GM23338 (cell line): ENCODE measurements around the gene LYSMD1. TPM values are rescaled to one million over a fixed set of nuclear protein-coding genes. Genes with fewer than 3 reads are reported as not detected.

ENCODE experiments used
- ATAC-seq: fragments of 200-7000 bp; cut with Tn5 transposase; 3 replicates; pipeline ENCODE4 v1.9.1; 2020
- DNase-seq: peaks from one replicate; pipeline ENCODE4 v3.0.0-alpha.2; 2015; ENCODE audit warnings: low spot score
- H2AFZ ChIP-seq: fragments of 200-600 bp; sonication (generic); 2 replicates; pipeline ENCODE4 v1.8.0; 2016; ENCODE audit warnings: antibody characterized with exemption, mild to moderate bottlenecking, moderate library complexity
- H3F3A ChIP-seq: fragments of 200-600 bp; sonication (generic); replicated peaks from 2 replicates; pipeline ENCODE4 v1.8.0; 2017; ENCODE audit warnings: antibody characterized with exemption, mixed run types, low read depth
- H3K27ac ChIP-seq: fragments of 200-600 bp; sonication (generic); 2 replicates; pipeline ENCODE4 v1.6.1; 2016; ENCODE audit warnings: low read depth
- H3K27me3 ChIP-seq: fragments of 200-600 bp; sonication (generic); 2 replicates; pipeline ENCODE4 v1.8.0; 2016; ENCODE audit warnings: mild to moderate bottlenecking, mixed run types, moderate library complexity; ENCODE audit not compliant: insufficient read depth
- H3K36me3 ChIP-seq: fragments of 200-600 bp; sonication (generic); 2 replicates; pipeline ENCODE4 v1.8.0; 2016; ENCODE audit warnings: mild to moderate bottlenecking; ENCODE audit not compliant: insufficient read depth
- H3K4me1 ChIP-seq: fragments of 200-600 bp; sonication (generic); 2 replicates; pipeline ENCODE4 v1.8.0; 2016; ENCODE audit warnings: mild to moderate bottlenecking, moderate library complexity; ENCODE audit not compliant: insufficient read depth
- H3K4me2 ChIP-seq: fragments of 200-600 bp; sonication (generic); 2 replicates; pipeline ENCODE4 v1.7.1; 2017; ENCODE audit warnings: mixed run types
- H3K4me3 ChIP-seq: fragments of 200-600 bp; sonication (generic); 2 replicates; pipeline ENCODE4 v1.6.1; 2016; ENCODE audit warnings: mixed run types
- H3K79me2 ChIP-seq: fragments of 200-600 bp; sonication (generic); replicated peaks from 2 replicates; pipeline ENCODE4 v1.8.0; 2017; ENCODE audit warnings: mild to moderate bottlenecking; ENCODE audit not compliant: insufficient read depth
- H3K9me2 ChIP-seq: fragments of 200-600 bp; sonication (generic); 2 replicates; pipeline ENCODE4 v1.8.0; 2017; ENCODE audit not compliant: insufficient read depth
- H4K20me1 ChIP-seq: fragments of 200-600 bp; sonication (generic); replicated peaks from 2 replicates; pipeline ENCODE4 v1.8.0; 2017; ENCODE audit warnings: mild to moderate bottlenecking; ENCODE audit not compliant: insufficient read depth
- H3K27ac Mint-ChIP-seq: 2 replicates; pipeline ENCODE4 v1.8.0; 2020; ENCODE audit warnings: inconsistent platforms, mild to moderate bottlenecking, moderate library complexity, mixed read lengths
- H3K27me3 Mint-ChIP-seq: 3 replicates; pipeline ENCODE4 v1.8.0; 2022; ENCODE audit warnings: low read depth, mild to moderate bottlenecking, moderate library complexity, mixed read lengths, inconsistent platforms; ENCODE audit not compliant: insufficient read depth, poor library complexity
- H3K36me3 Mint-ChIP-seq: 3 replicates; pipeline ENCODE4 v1.8.0; 2021; ENCODE audit warnings: low read depth, mild to moderate bottlenecking, inconsistent platforms, moderate library complexity, mixed read lengths
- H3K4me1 Mint-ChIP-seq: 3 replicates; pipeline ENCODE4 v1.8.0; 2020; ENCODE audit warnings: mild to moderate bottlenecking, inconsistent platforms, mixed read lengths
- H3K4me3 Mint-ChIP-seq: 3 replicates; pipeline ENCODE4 v1.8.0; 2021; ENCODE audit warnings: moderate library complexity, mild to moderate bottlenecking, inconsistent platforms, mixed read lengths
- H3K9me3 Mint-ChIP-seq: 3 replicates; pipeline ENCODE4 v1.8.0; 2020; ENCODE audit warnings: moderate library complexity, mild to moderate bottlenecking, inconsistent platforms, mixed read lengths
- CREB1 ChIP-seq: fragments of 250-450 bp; sonication (Bioruptor Pico); IDR thresholded peaks from 2 replicates; pipeline ENCODE4 v1.5.0; 2020; ENCODE audit warnings: low read depth, mild to moderate bottlenecking, moderate library complexity
- EZH2 ChIP-seq: fragments of 200-600 bp; sonication (generic); IDR thresholded peaks from one replicate; pipeline ENCODE4 v1.8.0; 2017; ENCODE audit warnings: antibody characterized with exemption, mild to moderate bottlenecking, low read depth; ENCODE audit not compliant: unreplicated experiment
- NANOG ChIP-seq: IDR thresholded peaks from 2 replicates; pipeline ENCODE4 v1.6.1; 2016; ENCODE audit warnings: antibody characterized with exemption, borderline replicate concordance
- REST ChIP-seq: IDR thresholded peaks from one replicate; pipeline ENCODE4 v1.6.1; 2018; ENCODE audit warnings: antibody characterized with exemption; ENCODE audit not compliant: unreplicated experiment
- STAT1 ChIP-seq: IDR thresholded peaks from one replicate; pipeline ENCODE4 v1.6.1; 2016; ENCODE audit warnings: antibody characterized with exemption; ENCODE audit not compliant: unreplicated experiment
- ZNF114 ChIP-seq: fragments of 250-450 bp; sonication (Bioruptor Pico); IDR thresholded peaks from 2 replicates; pipeline ENCODE4 v1.5.0; 2020; ENCODE audit warnings: mild to moderate bottlenecking, moderate library complexity
- ZNF331 ChIP-seq: fragments of 250-450 bp; sonication (Bioruptor Pico); IDR thresholded peaks from 2 replicates; pipeline ENCODE4 v1.5.0; 2020; ENCODE audit warnings: low read depth, mild to moderate bottlenecking, moderate library complexity
- ZNF462 ChIP-seq: fragments of 250-450 bp; sonication (Bioruptor Pico); IDR thresholded peaks from 2 replicates; pipeline ENCODE4 v1.5.0; 2020; ENCODE audit warnings: mild to moderate bottlenecking, moderate library complexity
- polyA plus RNA-seq: library from polyadenylated mRNA; unstranded; fragments of >200 nt; fragmentation: Nextera tagmentation; extraction: Ambion mirVana; gene quantifications from 2 replicates; pipeline ENCODE4 v1.2.1, GENCODE V29; 2016
- total RNA-seq: library from RNA; depleted of rRNA; stranded (reverse); fragments of >200 nt; shearing (Covaris generic); gene quantifications from 2 replicates; pipeline ENCODE4 v1.2.3, GENCODE V29; 2014
- TF ChIP-seq, protein P1 (sequence below): IDR thresholded peaks from 2 replicates; pipeline ENCODE4 v1.6.1; 2016; ENCODE audit warnings: antibody characterized with exemption

The LYSMD1 gene
- total and polyA plus RNA-seq, 2 experiments from 2014 or later = 3.6 to 6.4 TPM

DNA sequence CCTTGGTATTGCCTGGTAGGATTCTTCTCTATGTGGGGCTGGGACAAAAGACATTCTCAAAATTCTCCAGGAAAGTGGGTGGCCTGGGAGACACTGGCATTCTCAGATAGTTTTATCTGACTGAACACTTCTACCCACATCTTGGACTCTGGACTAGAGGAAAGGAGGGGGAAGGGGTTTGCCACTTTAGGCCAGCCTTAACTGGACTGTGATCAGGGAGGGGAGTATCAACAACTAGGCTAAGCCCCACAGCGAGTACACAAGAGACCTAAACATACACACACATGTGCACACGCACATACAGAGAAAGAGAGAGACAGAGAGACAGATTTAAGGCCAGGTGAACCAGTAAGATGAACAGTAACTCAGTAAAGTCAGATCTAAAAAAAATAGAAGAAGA, 18.0 kb downstream of the LYSMD1 start:
- H3K4me1 ChIP-seq = peaks cover 35% of the 10 kb centered on the region
- 0 out of 2 replicates have a peak overlapping the region, but pooled peaks have one; percentile 98 for H3K4me2 ChIP-seq
- H3K9me2 ChIP-seq = no peaks in the 10 kb centered on the region
- Mint-ChIP-seq H3K27me3 (peaks cover 29% of the 10 kb centered on the region), H3K36me3 (no peaks in the 10 kb centered on the region; the same call in 2 of the 3 replicates), H3K9me3 (no peaks in the 10 kb centered on the region), H3K4me3 (peak overlapping the region; percentile 82; the same call in 2 of the 3 replicates), H3K4me1 (peaks cover 35% of the 10 kb centered on the region), H3K27ac (no peak overlapping the region)
- ATAC-seq (no peak), DNase-seq (no peak)
- no peak overlapping the region for H3K27ac ChIP-seq
- TF ChIP-seq EZH2 = no peak
- no peak for TF ChIP-seq ZNF114 (CRISPR knock-in tag)
- no peak for TF ChIP-seq ZNF331
- TF ChIP-seq CREB1 (CRISPR knock-in tag) = no peak
- TF ChIP-seq, protein P1, sequence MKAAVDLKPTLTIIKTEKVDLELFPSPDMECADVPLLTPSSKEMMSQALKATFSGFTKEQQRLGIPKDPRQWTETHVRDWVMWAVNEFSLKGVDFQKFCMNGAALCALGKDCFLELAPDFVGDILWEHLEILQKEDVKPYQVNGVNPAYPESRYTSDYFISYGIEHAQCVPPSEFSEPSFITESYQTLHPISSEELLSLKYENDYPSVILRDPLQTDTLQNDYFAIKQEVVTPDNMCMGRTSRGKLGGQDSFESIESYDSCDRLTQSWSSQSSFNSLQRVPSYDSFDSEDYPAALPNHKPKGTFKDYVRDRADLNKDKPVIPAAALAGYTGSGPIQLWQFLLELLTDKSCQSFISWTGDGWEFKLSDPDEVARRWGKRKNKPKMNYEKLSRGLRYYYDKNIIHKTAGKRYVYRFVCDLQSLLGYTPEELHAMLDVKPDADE = no peak
- no peak for TF ChIP-seq NANOG
- no peak overlapping the region for H3K4me3 ChIP-seq
- H2AFZ ChIP-seq = no peak overlapping the region
- H4K20me1 ChIP-seq = peaks cover 5% of the 10 kb centered on the region; the same call in 1 of the 2 replicates
- no peaks in the 10 kb centered on the region; the same call in 1 of the 2 replicates for H3K79me2 ChIP-seq
- H3F3A ChIP-seq = peaks cover 9% of the 10 kb centered on the region; the same call in 1 of the 2 replicates
- H3K36me3 ChIP-seq = no peaks in the 10 kb centered on the region
- peaks cover 35% of the 10 kb centered on the region for H3K27me3 ChIP-seq

DNA sequence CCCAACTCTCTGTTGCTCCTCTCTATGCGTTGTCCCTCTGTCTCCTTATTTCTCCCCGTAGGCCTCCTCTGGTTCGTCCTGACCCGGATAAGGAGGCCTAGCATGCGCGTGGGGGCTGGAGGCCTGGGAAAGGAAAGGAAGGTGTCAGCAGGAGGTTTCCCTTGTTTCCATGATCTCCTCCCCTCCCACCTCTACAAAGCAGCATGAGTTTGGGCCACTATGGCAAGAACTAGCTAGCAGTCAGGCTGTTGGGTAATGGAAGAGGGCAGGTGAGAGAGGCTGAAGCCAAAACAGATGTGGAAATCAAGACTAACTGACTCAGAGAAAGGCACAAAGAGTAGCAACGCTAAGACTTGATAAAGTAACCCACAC, 18.6 kb downstream of the LYSMD1 start:
- Mint-ChIP-seq H3K9me3 (no peaks in the 10 kb centered on the region), H3K27ac (no peak overlapping the region), H3K4me3 (peak overlapping the region; percentile 82), H3K36me3 (no peaks in the 10 kb centered on the region; the same call in 2 of the 3 replicates), H3K4me1 (peaks cover 38% of the 10 kb centered on the region), H3K27me3 (peaks cover 32% of the 10 kb centered on the region)
- peak overlapping the region; percentile 96 for H3K4me3 ChIP-seq
- peak overlapping the region; percentile 98 for H3K4me2 ChIP-seq
- H2AFZ ChIP-seq = peak overlapping the region; percentile 99
- H4K20me1 ChIP-seq = peaks cover 5% of the 10 kb centered on the region; the same call in 1 of the 2 replicates
- DNase-seq (no peak), ATAC-seq (peak; percentile 2)
- peaks cover 35% of the 10 kb centered on the region for H3K27me3 ChIP-seq
- peaks cover 9% of the 10 kb centered on the region; the same call in 1 of the 2 replicates for H3F3A ChIP-seq
- no peaks in the 10 kb centered on the region for H3K36me3 ChIP-seq
- no peaks in the 10 kb centered on the region for H3K9me2 ChIP-seq
- H3K4me1 ChIP-seq = peaks cover 35% of the 10 kb centered on the region
- no peaks in the 10 kb centered on the region; the same call in 1 of the 2 replicates for H3K79me2 ChIP-seq
- no peak overlapping the region for H3K27ac ChIP-seq
- TF ChIP-seq, protein P1 = no peak
- no peak for TF ChIP-seq REST
- no peak for TF ChIP-seq ZNF114 (CRISPR knock-in tag)
- TF ChIP-seq NANOG = no peak
- no peak for TF ChIP-seq CREB1 (CRISPR knock-in tag)
- TF ChIP-seq STAT1 = no peak
- TF ChIP-seq ZNF462 (CRISPR knock-in tag) = no peak
- TF ChIP-seq ZNF331 = no peak
